ENCODE data around the gene ATG7.

DNA sequence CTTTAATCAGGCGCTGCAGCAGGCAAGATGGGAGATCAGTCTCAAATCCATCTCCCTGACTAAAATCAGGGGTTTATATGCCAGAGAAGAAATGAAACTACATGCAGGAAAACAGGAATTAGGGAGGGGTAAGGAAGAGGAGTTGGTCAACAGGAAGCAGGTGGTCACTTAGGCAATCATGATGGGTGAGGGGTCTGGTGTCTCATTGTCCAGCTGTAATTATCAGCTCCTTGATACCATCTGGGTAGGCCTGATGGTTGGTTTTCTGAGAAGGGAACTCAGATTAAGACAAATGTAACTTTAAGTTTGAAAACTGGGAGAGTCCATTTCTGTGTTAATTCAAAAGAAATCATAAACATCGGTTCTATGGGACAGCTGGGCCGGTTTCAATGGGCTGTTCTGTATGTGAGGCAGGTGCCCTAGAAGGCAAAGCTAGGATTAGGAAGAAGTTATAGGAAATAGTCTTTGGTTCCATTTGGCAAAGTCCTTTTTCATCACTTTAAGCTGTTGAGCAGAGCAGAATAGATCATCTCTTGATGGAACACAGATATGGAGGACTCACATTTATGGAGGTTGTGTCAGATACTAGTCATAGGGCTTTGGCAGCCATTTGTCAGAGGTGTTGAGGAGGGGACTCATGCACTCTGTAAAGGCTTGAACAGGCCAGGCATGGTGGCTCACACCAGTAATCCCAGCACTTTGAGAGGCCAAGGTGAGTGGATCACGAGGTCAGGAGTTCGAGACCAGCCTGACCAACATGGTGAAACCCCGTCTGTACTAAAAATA lies 222.1 kb downstream of the ATG7 start:
- TF ChIP-seq POLR2A (IDR thresholded peaks at IDR 0.05), result no peak
- TF ChIP-seq, protein P1, sequence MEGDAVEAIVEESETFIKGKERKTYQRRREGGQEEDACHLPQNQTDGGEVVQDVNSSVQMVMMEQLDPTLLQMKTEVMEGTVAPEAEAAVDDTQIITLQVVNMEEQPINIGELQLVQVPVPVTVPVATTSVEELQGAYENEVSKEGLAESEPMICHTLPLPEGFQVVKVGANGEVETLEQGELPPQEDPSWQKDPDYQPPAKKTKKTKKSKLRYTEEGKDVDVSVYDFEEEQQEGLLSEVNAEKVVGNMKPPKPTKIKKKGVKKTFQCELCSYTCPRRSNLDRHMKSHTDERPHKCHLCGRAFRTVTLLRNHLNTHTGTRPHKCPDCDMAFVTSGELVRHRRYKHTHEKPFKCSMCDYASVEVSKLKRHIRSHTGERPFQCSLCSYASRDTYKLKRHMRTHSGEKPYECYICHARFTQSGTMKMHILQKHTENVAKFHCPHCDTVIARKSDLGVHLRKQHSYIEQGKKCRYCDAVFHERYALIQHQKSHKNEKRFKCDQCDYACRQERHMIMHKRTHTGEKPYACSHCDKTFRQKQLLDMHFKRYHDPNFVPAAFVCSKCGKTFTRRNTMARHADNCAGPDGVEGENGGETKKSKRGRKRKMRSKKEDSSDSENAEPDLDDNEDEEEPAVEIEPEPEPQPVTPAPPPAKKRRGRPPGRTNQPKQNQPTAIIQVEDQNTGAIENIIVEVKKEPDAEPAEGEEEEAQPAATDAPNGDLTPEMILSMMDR (IDR thresholded peaks at IDR 0.05), result no peak
